Gastrocnemius medialis (tissue), 4 donors: ENCODE measurements around the gene ZNF664. TPM values are rescaled to one million over a fixed set of nuclear protein-coding genes. Genes with fewer than 3 reads are reported as not detected.

Source experiments
- ATAC-seq, 2 donors: fragments of 150-250 bp; one replicate each; pipeline ENCODE4 v1.9.1; 2016
- DNase-seq, 2 donors: peaks; one replicate each; pipeline ENCODE4 v3.0.0-alpha.2; 2019
- H3K27ac ChIP-seq, 4 donors: fragments of 200-600 bp; sonication (generic); 1 replicate in 1 of 4; 2 replicates in 3 of 4; pipeline ENCODE4 v1.5.1; 2016 to 2018; ENCODE audit warnings: mild to moderate bottlenecking in 2 of 4, moderate library complexity in 1 of 4
- H3K27me3 ChIP-seq, 3 donors: fragments of 200-600 bp; sonication (generic) in 2 of 3; 1 replicate in 1 of 3; 2 replicates in 2 of 3; pipeline versions ENCODE4 v1.5.1 to v1.6.0; 2016 to 2019; ENCODE audit warnings: mild to moderate bottlenecking in 1 of 3, moderate library complexity in 1 of 3
- H3K36me3 ChIP-seq, 2 donors: fragments of 200-600 bp; sonication (generic) in 1 of 2; one replicate each; pipeline ENCODE4 v1.5.1; 2017 to 2018
- H3K4me1 ChIP-seq, 2 donors: fragments of 200-600 bp; sonication (generic) in 1 of 2; one replicate each; pipeline ENCODE4 v1.5.1; 2016 to 2017; ENCODE audit warnings: mild to moderate bottlenecking in 2 of 2
- H3K4me3 ChIP-seq, 4 donors: fragments of 200-600 bp; sonication (generic) in 3 of 4; 1 replicate in 1 of 4; 2 replicates in 3 of 4; pipeline ENCODE4 v1.5.1; 2016 to 2019; ENCODE audit warnings: mild to moderate bottlenecking in 2 of 4
- H3K9me3 ChIP-seq, 3 donors: fragments of 200-600 bp; sonication (generic) in 2 of 3; 1 replicate in 1 of 3; 2 replicates in 2 of 3; pipeline ENCODE4 v1.5.1; 2016 to 2019
- CTCF ChIP-seq, 5 experiments: fragments of 450-650 bp in 3 of 5; fragments of 200-600 bp in 2 of 5; sonication (generic) in 2 of 5; IDR thresholded peaks in 4 of 5; conservative IDR thresholded peaks in 1 of 5; 1 replicate in 4 of 5; 2 replicates in 1 of 5; pipeline ENCODE4 v1.5.1; 2016 to 2019; ENCODE audit warnings: antibody characterized with exemption in 5 of 5, mild to moderate bottlenecking in 3 of 5, moderate library complexity in 3 of 5
- POLR2A ChIP-seq, 2 donors: fragments of 450-650 bp; IDR thresholded peaks; one replicate each; pipeline ENCODE4 v1.6.1; 2017; ENCODE audit warnings: antibody characterized with exemption in 2 of 2, mild to moderate bottlenecking in 2 of 2, moderate library complexity in 2 of 2
- in situ Hi-C, 4 donors: fragments of 200-750 bp; cut with MboI; loops; one replicate each; pipeline versions ENCODE4 v1.15.0 to v1.8.0; 2017; ENCODE audit warnings: low sequenced_read_pairs in 4 of 4
- intact Hi-C: fragments of 100-400 bp; cut with DNase I; formaldehyde crosslinking; loops from one replicate; pipeline ENCODE4 v1.15.1; 2023; ENCODE audit warnings: low total_unique reads
- total RNA-seq, 4 donors: library from RNA; depleted of rRNA; stranded (reverse); fragments of >200 nt; gene quantifications; one replicate each; pipeline versions ENCODE4 v1.1.0 to v1.2.3, GENCODE V29; 2016

Gene ZNF664
- total RNA-seq, 4 donors from 2014 or later: 18.1 to 37.0 (median 32.6) TPM

GRCh38 chr12:124053851-124054250 lies 80.8 kb downstream of the ZNF664 start:
- H3K4me3 ChIP-seq: no peak overlapping the region
- H3K36me3 ChIP-seq: no peaks in the 10 kb centered on the region
- DNase-seq: peak in 1 of 2 donors; percentile 26
- H3K4me1 ChIP-seq: no peaks in the 10 kb centered on the region
- TF ChIP-seq POLR2A (IDR thresholded peaks at IDR 0.05): no peak
- peak; percentile 50 to 63 (median 54) for TF ChIP-seq CTCF (IDR thresholded peaks at IDR 0.05 in 4 of 5, conservative IDR thresholded peaks at IDR 0.05 in 1 of 5)
- peak; percentile 53 to 69 for ATAC-seq
- H3K27ac ChIP-seq: no peak overlapping the region
- in situ Hi-C loops (loop anchor here in 3 of 4 donors (5.0 to 10.0 kb wide), 2 partner anchors 261 to 263 kb away; no protein-coding TSS in a partner anchor), intact Hi-C loops (loop anchor here (1.0 kb wide), 1 partner anchor 267 kb away; no protein-coding TSS in a partner anchor)
- no peaks in the 10 kb centered on the region for H3K9me3 ChIP-seq
- no peaks in the 10 kb centered on the region for H3K27me3 ChIP-seq

- Histone ChIP-seq H3K4me3 (no peak overlapping the region), H3K36me3 (no peaks in the 10 kb centered on the region), H3K9me3 (no peaks in the 10 kb centered on the region), H3K27ac (no peak overlapping the region), H3K27me3 (no peaks in the 10 kb centered on the region), H3K4me1 (no peaks in the 10 kb centered on the region)
- TF ChIP-seq POLR2A (IDR thresholded peaks at IDR 0.05) (no peak), CTCF (IDR thresholded peaks at IDR 0.05 in 4 of 5, conservative IDR thresholded peaks at IDR 0.05 in 1 of 5) (no peak)
- intact Hi-C loops (no loop called here), in situ Hi-C loops (loop anchor here in 2 of 4 donors (10.0 kb wide), 1 partner anchor 260 kb away; no protein-coding TSS in a partner anchor)
- ATAC-seq (no peak), DNase-seq (no peak)
Measured at GRCh38 chr12:124055066-124055465, 82.1 kb downstream of the ZNF664 start.

- no peaks in the 10 kb centered on the region for H3K36me3 ChIP-seq
- intact Hi-C loops (no loop called here), in situ Hi-C loops (loop anchor here in 2 of 4 donors (10.0 kb wide), 1 partner anchor 257 kb away; no protein-coding TSS in a partner anchor)
- H3K27ac ChIP-seq: no peak overlapping the region
- ATAC-seq: no peak
- H3K4me1 ChIP-seq: no peaks in the 10 kb centered on the region
- TF ChIP-seq CTCF (IDR thresholded peaks at IDR 0.05 in 4 of 5, conservative IDR thresholded peaks at IDR 0.05 in 1 of 5) (no peak), POLR2A (IDR thresholded peaks at IDR 0.05) (no peak)
- H3K4me3 ChIP-seq: no peak overlapping the region
- no peaks in the 10 kb centered on the region for H3K9me3 ChIP-seq
- no peak for DNase-seq
- H3K27me3 ChIP-seq: no peaks in the 10 kb centered on the region
Measured at GRCh38 chr12:124057691-124058090, 84.7 kb downstream of the ZNF664 start.

GRCh38 chr12:124059752-124060151 lies 86.7 kb downstream of the ZNF664 start:
- intact Hi-C loops: no loop called here
- no peaks in the 10 kb centered on the region for H3K9me3 ChIP-seq
- in situ Hi-C loops: loop anchor here in 2 of 4 donors (10.0 kb wide), 1 partner anchor 255 kb away; no protein-coding TSS in a partner anchor
- no peak overlapping the region for H3K27ac ChIP-seq
- H3K4me3 ChIP-seq: no peak overlapping the region
- ATAC-seq (no peak), DNase-seq (no peak)
- no peaks in the 10 kb centered on the region for H3K27me3 ChIP-seq
- no peaks in the 10 kb centered on the region for H3K4me1 ChIP-seq
- no peaks in the 10 kb centered on the region for H3K36me3 ChIP-seq
- no peak for TF ChIP-seq POLR2A (IDR thresholded peaks at IDR 0.05)
- no peak for TF ChIP-seq CTCF (IDR thresholded peaks at IDR 0.05 in 4 of 5, conservative IDR thresholded peaks at IDR 0.05 in 1 of 5)

Other genes with a start within 250 kb of the ZNF664 start
- under 1 TPM in 2 of 4 donors, not detected in 2; 0.18 to 0.65 TPM for gene DNAH10, start 210.9 kb upstream of the ZNF664 start, total RNA-seq
- gene CCDC92, start 384 bp upstream of the ZNF664 start, total RNA-seq: 10 to 100 TPM; 21.1 to 29.1 (median 23.7) TPM